ENCODE results near the gene MKNK2.

GRCh38 chr19:2077833-2078619, 27.0 kb upstream of the MKNK2 start:
- TF ChIP-seq POLR2A (IDR thresholded peaks at IDR 0.05) = no peak
- TF ChIP-seq POLR2AphosphoS5 (IDR thresholded peaks at IDR 0.05) = no peak
- TF ChIP-seq CTCF (IDR thresholded peaks at IDR 0.05) = no peak

Measured in transverse colon (tissue), 4 donors.